ENCODE data around the gene DLG2.

- TF ChIP-seq SRF (IDR thresholded peaks at IDR 0.05; ENCODE audit: low read depth, low read length) (no peak), CTCF (IDR thresholded peaks at IDR 0.05; ENCODE audit: control extremely low read depth in 1 of 3, insufficient read depth in 1 of 3, low read depth in 1 of 3, low read length in 3 of 3) (no peak), POLR2A (IDR thresholded peaks at IDR 0.05; ENCODE audit: control extremely low read depth in 1 of 2, low read depth in 2 of 2, low read length in 2 of 2) (no peak), HDAC6 (IDR thresholded peaks at IDR 0.05; ENCODE audit: low read depth, low read length) (no peak), YY1 (IDR thresholded peaks at IDR 0.05; ENCODE audit: low read depth, low read length) (no peak), POLR2AphosphoS5 (IDR thresholded peaks at IDR 0.05; ENCODE audit: low read depth, low read length) (no peak), JUN (IDR thresholded peaks at IDR 0.05; ENCODE audit: low read depth, low read length) (no peak), CEBPB (IDR thresholded peaks at IDR 0.05; ENCODE audit: low read depth, low read length) (no peak), KDM5A (IDR thresholded peaks at IDR 0.05; ENCODE audit: low read length) (no peak)
Observed at GRCh38 chr11:84590106-84590505, 1037.0 kb downstream of the DLG2 start.
